GM19035 (cell line): Measurements from ENCODE around the gene KRT33A.
"Not testable (repeated sequence)": the region's sequence is repeated elsewhere in the genome, so short reads cannot be mapped to it uniquely, and the experiment has no call there.

Experiments
- ATAC-seq: cut with Tn5 transposase; IDR thresholded peaks from one replicate; pipeline ENCODE4 v1.9.1; 2021; ENCODE audit not compliant: unreplicated experiment

The KRT33A gene

DNA sequence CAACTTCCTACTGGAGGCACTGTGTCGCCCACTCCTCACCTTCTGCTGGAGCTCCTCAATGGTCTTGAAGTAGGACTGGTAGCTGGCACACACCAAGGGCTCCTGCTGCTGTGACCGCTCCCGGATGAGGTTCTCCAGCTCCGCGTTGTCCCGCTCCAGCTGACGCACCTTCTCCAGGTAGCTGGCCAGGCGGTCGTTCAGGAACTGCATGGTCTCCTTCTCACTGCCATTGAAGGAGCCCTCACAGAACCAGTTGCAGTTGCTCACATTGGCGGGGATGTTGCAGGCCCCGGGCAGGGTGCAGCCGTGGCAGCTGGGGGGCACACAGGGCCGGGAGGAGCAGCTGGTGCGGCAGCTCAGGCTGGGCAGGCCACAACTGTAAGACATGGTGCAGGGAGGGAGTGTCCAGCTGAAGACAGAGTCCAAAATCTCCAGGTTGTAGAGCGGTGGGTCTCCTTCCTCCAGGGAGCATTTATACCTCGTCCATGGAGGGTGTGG lies at the start of gene KRT33A:
TSS of gene KRT33A (minus strand) at position 448 of the 498 bp plus-strand sequence. CDS start at position 387, 61 bp downstream.
- ATAC-seq: not testable (repeated sequence)

- no peak for ATAC-seq
Observed at GRCh38 chr17:41396996-41397660, 46.5 kb upstream of the KRT33A start, which contains the start of gene KRT31. KRT31 (minus strand) TSS chr17:41397608; CDS start chr17:41397539, 69 bp downstream.

DNA sequence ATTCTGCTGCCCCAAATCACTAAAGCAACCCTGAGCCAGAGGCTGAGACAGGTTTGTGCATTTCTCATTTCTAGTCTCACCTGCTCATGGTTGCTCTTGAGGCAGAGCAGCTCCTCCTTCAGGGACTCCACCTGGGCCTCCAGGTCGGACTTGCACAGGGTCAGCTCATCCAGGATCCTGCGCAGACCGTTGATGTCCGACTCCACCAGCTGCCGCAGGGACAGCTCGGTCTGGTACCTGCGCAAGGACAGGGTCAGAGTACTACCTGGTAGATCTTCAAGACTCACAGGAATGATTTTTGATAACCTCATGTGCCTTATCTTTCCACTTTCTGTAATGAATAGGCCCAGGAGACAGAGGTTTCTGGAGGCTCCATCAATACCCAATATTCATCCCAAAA lies 45.7 kb upstream of the KRT33A start:
- ATAC-seq: no peak

- ATAC-seq: no peak
Observed at GRCh38 chr17:41395611-41396010, 45.0 kb upstream of the KRT33A start.

DNA sequence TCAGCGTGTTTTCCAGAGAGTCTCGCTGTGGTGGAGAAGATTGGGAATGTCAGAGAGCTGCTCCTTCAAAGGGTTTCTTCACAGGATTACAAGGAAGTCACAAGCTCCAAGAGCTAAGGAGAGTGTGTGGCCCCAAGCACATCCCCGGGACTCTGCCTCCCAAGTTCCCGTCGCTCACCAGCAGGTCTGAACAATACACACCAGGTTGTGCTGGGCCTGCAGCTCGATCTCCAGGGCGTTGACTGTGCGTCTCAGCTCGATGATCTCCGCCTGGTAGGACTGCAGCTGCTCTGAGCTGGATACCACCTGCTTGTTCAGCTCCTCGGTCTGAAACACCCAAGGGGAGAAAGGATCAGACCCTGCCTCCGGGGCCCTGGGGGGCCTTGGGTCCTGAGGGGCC lies 44.4 kb upstream of the KRT33A start:
- ATAC-seq: not testable (repeated sequence)

DNA sequence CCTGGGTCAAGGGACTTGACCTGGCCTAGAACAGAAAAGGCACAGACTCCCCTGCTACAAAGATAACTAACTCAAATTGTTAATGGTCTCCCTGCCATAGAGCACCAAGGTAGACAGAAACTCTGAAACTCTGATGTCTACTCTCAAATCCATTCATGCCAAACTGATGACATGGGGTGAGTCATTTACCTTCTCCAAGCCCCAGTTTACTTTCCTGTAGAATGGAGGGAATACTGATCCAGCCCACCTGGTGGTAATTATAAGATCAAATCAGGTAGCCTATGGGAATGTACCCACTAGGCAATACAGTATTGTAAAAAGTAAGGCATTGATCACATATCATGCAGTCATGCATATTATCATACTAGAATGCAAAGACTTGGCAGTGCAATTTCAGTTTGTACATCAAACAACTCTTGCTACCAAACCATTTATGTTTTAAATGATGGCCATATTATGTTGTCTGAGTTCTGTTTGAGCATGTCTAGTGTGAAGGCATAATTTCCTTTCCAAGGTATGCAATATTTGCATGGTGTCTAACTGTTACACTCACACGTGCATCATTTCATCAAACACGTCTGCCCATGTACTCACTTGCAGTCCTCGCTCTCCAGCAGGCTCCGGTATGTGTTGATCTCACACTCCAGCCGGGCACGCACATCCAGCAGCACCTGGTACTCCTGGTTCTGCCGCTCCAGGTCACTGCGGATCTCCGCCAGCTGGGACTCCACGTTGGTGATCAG lies 43.8 kb upstream of the KRT33A start:
- ATAC-seq: no peak

GRCh38 chr17:41393826-41394225 lies 43.2 kb upstream of the KRT33A start:
- no peak for ATAC-seq

DNA sequence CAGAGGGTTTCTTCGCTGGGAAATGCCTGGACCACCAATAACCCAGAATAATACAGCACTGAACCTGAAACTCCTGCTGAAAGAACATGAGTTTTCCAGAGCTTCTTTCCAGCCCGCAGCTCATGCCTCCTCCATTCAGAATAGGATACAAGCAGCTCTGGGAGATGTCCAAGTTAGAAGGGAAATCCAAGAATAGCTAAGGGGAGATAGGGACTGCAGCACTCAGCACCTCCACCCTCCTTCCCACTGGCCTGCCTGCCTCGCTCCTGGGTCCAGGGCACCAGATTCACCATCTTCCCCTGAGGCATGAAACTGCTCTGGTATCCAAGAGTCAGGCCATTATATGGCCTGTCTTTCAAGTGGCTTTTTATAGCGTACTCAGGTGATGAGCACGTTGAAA lies 42.7 kb upstream of the KRT33A start:
- ATAC-seq: no peak

- ATAC-seq: no peak
Observed at GRCh38 chr17:41392278-41392677, 41.6 kb upstream of the KRT33A start.

DNA sequence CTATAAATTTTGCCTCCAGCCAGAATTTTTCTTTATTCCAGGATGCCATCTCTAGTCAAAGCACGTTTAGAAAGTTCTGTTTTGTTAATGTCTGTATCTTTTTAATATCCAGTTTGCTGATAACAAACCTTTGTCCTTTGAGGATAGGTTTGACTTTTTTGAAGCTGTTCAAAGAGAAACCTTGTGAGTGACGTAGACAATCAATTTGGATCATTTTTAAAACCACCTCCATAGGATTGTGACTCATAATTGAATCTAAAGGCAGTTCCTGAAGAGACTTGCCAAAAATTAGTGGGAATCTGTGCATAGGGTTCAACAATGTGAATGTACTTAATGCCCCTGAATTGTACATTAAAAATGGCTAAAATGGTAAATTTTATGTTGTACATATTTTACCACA lies 40.9 kb upstream of the KRT33A start:
- no peak for ATAC-seq

- no peak for ATAC-seq
Observed at GRCh38 chr17:41390411-41390938, 39.8 kb upstream of the KRT33A start.

- no peak for ATAC-seq
Observed at GRCh38 chr17:41387670-41388069, 37.0 kb upstream of the KRT33A start.

DNA sequence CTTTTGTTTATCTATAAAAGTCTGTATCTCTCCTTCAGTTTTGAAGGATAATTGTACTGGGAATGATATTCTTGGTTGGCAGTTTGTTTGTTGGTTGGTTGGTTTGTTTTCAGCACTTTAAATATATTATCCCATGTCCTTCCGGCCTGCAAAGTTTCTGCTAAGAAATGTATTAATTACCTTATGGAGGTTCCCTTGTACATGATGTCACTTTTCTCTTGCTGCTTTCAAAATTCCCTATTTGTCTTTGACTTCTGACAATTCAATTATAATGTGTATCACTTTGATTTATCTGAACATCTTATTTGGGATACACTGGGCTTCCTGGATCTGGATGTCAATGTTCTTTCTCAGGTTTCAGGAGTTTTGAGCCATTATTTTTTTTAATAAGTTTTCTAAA lies 35.6 kb upstream of the KRT33A start:
- ATAC-seq: no peak

- no peak for ATAC-seq
Observed at GRCh38 chr17:41383690-41384089, 33.1 kb upstream of the KRT33A start.

DNA sequence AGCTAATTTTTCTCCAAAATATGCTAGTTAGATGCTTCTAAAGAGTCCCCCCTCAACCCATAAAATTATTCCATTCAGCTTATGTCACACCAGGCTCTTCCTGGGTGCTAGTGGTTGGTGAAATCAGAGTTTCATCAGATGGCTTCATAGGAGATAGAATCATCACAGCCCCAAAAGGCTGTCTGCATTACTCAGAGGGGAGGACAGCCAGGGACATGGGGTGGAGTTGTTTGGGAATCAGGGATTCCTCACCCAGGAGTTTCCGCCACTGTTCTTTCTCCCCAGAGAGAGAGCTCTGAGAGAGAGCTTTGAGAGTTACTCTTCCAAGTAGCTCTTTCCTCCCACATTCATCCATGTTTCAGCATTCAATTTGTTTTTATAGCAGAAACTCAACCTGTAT lies 31.8 kb upstream of the KRT33A start:
- ATAC-seq: no peak

GRCh38 chr17:41381943-41382342 lies 31.3 kb upstream of the KRT33A start, which contains the start of gene KRT34:
KRT34 (minus strand) TSS chr17:41382306; CDS start chr17:41382246, 60 bp downstream.
- ATAC-seq: not testable (repeated sequence)

GRCh38 chr17:41380091-41380490 lies 29.5 kb upstream of the KRT33A start:
- ATAC-seq: not testable (repeated sequence)

DNA sequence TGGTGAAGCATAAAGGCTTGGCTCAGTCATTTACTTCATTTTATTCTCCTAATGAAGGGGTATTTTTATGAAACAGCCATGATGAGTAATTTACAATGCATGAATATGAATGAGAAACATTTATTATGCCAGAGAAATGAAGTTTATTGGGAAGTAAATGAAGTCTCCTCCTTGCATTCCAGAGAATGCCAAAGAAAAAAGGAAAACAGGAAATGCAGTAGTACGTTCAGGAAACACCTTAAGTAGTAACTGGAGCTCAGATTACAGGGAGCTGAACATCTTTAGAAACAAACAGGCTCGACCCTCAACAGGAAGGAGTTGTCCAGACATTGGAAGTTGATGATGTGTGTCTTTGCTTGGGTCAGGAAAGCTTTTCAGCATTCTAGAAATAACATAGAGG lies 26.9 kb upstream of the KRT33A start:
- ATAC-seq: no peak

- no peak for ATAC-seq
Observed at GRCh38 chr17:41369713-41370112, 19.1 kb upstream of the KRT33A start, which contains the start of gene KRT33B. KRT33B (minus strand) TSS chr17:41369813; CDS start chr17:41369750, 63 bp downstream.

GRCh38 chr17:41369023-41369422 lies 18.4 kb upstream of the KRT33A start:
- no peak for ATAC-seq

DNA sequence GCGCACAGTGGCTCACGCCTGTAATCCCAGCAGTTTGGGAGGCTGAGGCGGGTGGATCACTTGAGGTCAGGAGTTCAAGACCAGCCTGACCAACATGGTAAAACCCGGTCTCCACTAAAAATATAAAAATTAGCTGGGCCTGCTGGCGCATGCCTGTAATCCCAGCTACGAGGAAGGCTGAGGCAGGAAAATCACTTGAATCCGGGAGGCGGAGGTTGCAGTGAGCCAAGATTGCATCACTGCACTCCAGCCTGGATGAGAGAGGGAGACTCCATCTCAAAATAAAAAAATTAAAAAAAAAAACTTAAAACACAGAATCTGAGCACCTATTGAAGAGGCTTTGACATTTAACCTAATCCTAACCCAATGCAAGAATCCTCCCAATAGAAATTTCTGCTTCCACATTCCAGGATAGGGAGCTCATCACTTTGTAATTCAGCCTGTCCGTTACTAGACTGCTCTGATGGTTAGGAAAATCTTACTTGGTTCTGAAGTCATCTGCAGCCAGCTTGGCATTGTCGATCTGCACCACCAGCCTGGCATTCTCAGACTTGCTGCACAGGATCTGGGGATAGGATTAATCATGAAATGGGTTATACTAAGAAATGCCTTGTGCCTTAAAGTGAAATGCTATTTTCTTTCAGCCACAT lies 16.9 kb upstream of the KRT33A start:
- ATAC-seq: no peak
